Suppressor macrophage (primary cell): ENCODE measurements around the gene MCAT.
"Not testable (repeated sequence)": the region's sequence is repeated elsewhere in the genome, so short reads cannot be mapped to it uniquely, and the experiment has no call there.

Source experiments
- DNase-seq, 4 experiments: peaks; one replicate each; pipeline ENCODE4 v3.0.0-alpha.2; 2020 to 2022

Gene MCAT

GRCh38 chr22:43118953-43119458 is 24.2 kb downstream of the MCAT start:
- no peak for DNase-seq

GRCh38 chr22:43118024-43118849 is 25.0 kb downstream of the MCAT start:
- DNase-seq = peak in 2 of 4 experiments; percentile 34 to 38

DNA sequence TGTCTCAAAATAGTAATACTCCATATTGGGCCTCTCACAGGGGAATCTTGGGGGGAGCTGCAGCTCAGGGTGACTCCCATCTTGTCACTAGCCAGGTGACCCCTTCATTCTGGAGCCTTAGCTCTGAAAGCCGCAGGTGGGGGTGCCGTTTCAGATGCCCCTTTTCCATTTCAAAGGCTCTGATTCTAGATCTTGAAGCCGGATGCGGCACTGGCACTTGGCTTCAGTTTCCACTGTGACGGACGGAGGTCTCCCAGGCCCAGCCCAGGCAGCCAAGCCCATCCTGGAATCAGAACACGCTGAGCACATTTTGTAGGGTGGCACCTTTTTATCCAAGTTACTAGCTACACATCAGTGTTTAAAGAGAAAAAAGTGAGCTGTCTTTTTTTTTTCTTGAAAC is 26.3 kb downstream of the MCAT start:
- no peak for DNase-seq

GRCh38 chr22:43114958-43115357 is 28.2 kb downstream of the MCAT start:
- DNase-seq = no peak

DNA sequence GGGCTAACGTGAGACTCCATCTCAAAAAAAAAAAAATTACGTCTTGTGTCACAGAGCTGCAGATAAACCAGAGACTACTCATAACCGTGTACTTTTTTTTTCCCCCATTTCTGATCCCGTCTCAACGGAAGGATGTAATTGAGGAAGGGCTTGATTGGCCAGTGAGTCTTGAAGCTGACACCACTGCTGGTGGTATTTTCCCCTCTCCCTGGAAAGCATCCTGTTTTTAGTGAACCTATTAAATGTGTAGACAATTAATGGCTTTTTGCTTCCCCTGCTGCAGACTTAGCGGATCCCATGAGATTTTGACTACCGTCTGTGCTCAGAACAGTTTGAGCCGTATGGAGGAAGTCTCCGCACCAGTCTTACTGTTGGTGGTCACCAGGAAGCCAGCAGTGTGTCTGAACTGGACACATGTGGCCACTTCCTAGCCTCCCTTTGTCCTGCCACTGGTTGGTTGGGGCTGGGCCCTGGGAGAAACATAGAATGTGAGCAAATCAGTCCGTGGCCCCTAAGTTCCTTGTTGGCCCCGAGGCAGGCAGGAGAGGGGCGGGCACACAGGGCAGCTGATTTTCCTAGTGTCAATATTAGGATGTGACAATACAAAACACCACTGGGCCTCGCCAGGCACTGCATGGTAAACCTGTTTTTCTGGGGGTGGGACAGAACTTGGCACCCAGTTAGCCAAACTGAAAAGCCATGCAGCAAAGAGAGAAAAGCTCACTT is 29.5 kb downstream of the MCAT start:
- peak in 3 of 4 experiments; percentile 32 to 58 (median 39) for DNase-seq

- peak in 1 of 4 experiments; percentile 39 for DNase-seq
Measured at GRCh38 chr22:43110927-43111623, 32.1 kb downstream of the MCAT start.

- peak; percentile 43 to 72 (median 66) for DNase-seq
Measured at GRCh38 chr22:43110444-43110926, 32.7 kb downstream of the MCAT start, which contains the start of gene BIK. Gene BIK, plus strand, starts transcription at chr22:43110750. Its CDS starts 13,273 bp downstream, at chr22:43124023.

- DNase-seq = no peak
Measured at GRCh38 chr22:43109921-43110443, 33.2 kb downstream of the MCAT start.

GRCh38 chr22:43109511-43109910 is 33.7 kb downstream of the MCAT start:
- no peak for DNase-seq

DNA sequence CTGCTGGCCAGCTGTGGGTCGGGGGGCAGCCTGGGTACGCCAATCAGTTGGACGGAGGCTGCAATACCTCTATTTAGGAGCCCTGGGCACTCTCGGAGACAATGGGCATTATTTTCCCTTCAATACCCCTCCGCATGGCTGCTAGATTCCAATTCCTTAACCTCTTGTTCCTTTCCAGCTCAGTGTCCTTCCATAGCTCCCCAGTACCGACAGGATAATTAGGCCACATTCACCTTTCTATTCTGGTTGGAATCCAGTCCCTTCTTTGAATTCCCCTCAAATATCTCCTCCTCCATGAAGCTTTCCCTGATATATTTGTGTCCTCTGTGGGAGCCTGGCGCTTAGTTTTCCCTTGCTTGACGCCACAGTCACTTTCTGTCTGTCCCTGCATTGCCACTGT is 36.9 kb downstream of the MCAT start:
- no peak for DNase-seq

GRCh38 chr22:43104950-43105349 is 38.2 kb downstream of the MCAT start:
- not testable (repeated sequence) for DNase-seq

DNA sequence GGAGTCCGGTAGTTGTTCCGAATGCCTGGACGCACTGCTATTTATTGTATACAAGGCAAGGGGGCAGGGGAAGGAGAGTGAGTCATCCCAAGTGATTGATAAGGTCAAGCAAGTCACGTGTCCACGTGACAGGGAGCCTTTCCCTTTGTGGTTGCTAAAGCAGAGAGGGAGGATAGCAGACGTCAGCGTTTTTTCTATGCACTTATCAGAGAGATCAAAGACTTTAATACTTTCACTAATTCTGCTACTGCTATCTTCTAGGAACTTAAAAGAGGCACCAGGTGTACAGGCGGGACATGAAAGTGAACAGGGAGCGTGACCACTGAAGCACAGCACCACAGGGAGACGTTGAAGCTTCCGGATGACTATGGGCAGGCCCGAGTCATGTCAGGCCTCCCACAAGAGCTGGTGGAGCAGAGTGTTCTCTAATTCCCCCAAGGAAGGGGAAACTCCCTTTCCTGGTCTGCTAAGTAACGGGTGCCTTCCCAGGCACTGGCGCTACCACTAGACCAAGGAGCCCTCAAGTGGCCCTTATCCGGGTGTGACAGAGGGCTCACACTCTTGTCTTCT is 39.1 kb downstream of the MCAT start:
- peak; percentile 35 to 66 (median 46) for DNase-seq

GRCh38 chr22:43101306-43101705 is 41.9 kb downstream of the MCAT start:
- no peak for DNase-seq

DNA sequence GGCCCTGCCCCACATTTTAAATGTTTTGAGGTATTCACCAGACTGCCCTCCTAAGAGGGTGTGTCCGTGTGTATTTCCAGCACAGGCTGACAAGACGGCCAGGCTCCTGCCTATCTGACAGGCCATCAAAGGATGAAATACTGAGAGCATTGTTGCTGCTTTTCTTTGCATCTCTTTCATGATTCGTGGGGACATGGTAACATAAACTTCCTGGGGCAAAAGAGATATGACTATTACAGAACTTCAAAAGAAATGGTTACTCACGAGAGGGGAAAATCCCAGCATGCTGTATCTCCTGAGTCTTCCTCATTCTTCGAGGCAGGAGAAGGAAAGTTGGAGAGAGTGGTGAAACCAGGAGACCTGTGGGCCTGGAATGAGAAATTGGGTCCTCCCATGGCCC is 43.0 kb downstream of the MCAT start:
- DNase-seq = peak; percentile 41 to 62 (median 53)

GRCh38 chr22:43099095-43099494 is 44.1 kb downstream of the MCAT start:
- DNase-seq = no peak

GRCh38 chr22:43098356-43098755 is 44.8 kb downstream of the MCAT start:
- DNase-seq = peak in 1 of 4 experiments; percentile 7

DNA sequence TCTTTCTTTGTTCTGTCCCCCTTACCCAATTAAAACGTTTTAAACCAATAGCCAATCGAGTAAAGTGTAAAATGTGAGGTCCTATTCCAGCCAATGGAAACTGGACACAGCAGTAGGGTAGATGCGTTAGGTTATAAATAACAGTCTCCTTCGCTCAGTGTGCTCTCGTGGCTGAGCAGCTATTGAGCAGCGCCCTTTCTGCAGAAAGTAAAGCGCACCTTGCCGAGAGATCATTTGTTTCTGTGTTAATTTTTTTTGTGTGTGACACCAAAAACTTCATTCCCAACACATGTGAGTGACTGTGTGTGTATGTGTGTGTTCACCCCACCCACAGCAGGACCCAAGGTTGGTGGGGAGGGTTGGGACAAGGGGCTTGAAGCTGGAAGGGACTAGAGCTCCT is 46.8 kb downstream of the MCAT start:
- DNase-seq = no peak

DNA sequence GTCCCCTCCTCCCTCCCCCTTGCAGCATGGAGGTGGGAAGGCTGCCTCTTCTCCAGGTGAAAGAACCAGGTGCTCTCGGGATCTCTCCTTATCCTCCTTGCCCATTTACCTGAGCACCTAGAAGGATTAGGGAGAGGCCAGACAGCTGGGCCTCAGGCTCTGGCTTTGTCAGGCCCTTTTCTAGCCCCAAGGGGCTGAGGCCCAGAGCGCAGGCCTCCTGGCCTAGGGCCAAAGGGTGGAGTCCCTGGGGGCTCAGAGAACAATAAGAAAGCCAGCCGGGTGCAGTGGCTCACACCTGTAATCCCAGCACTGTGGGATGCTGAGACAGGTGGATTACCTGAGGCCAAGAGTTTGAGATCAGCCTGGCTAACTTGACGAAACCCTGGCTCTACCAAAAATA is 48.6 kb downstream of the MCAT start:
- DNase-seq = no peak

DNA sequence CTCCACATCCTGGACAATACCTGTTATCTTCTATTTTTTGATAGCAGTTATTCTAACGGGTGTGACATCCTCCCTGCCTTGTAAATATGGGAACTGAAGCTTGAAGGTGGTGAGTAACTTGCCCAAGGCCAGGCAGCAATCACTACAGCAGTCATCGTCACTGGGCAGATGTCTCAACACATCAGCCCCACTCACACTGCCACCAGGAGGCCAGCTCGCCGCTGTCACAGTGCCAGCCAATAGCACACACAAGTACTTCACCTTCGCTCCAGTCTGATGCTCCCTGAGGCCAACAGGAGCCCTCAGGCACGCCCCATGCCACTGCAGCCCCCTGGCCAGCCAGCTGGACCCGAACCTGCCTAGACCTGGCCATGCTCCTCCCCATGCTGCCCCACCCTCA is 49.1 kb downstream of the MCAT start:
- peak; percentile 85 to 92 (median 89) for DNase-seq

DNA sequence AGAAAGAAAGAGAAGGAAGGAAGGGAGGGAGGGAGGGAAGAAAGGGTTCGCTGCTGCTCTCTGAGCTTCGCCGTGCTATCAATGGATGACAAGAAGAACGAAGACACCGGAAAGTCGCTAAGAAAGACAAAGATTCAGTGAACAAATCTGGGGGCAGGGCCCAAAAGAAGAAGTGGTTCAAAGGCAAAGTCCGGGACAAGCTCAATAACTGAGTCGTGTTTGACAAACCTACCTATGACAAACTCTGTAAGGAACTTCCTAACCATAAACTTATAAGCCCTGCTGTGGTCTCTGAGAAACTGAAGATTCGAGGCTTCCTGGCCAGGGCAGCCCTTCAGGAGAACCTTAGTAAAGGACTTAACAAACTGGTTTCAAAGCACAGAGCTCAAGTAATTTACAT is 51.1 kb downstream of the MCAT start:
- peak; percentile 27 to 60 (median 54) for DNase-seq

GRCh38 chr22:43090130-43090789 is 52.9 kb downstream of the MCAT start:
- peak; percentile 88 to 95 (median 91) for DNase-seq
